ENCODE measurements around the gene PAX5.

The PAX5 gene

DNA sequence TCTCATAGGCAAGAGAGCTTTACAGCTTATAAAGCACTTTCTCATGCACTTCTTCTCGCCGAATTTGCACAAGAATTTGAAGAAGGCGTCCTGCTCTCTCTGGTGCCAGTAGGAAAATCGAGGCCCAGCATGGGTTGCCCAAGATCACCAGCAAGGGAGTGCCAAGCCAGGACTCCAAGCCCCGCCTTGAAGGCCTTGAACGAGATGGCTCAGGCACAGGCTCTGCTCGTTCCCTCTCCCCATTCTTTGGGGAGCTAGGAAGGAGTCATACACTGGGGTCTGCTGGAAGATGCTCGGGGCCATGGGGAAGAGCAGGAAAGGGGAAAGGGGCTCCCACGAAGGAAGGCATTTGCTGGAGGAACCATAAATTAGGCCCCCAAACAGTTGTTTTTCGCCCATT lies 46.7 kb downstream of the PAX5 start:
- DNase-seq (ENCODE audit: low spot score) = no peak

DNA sequence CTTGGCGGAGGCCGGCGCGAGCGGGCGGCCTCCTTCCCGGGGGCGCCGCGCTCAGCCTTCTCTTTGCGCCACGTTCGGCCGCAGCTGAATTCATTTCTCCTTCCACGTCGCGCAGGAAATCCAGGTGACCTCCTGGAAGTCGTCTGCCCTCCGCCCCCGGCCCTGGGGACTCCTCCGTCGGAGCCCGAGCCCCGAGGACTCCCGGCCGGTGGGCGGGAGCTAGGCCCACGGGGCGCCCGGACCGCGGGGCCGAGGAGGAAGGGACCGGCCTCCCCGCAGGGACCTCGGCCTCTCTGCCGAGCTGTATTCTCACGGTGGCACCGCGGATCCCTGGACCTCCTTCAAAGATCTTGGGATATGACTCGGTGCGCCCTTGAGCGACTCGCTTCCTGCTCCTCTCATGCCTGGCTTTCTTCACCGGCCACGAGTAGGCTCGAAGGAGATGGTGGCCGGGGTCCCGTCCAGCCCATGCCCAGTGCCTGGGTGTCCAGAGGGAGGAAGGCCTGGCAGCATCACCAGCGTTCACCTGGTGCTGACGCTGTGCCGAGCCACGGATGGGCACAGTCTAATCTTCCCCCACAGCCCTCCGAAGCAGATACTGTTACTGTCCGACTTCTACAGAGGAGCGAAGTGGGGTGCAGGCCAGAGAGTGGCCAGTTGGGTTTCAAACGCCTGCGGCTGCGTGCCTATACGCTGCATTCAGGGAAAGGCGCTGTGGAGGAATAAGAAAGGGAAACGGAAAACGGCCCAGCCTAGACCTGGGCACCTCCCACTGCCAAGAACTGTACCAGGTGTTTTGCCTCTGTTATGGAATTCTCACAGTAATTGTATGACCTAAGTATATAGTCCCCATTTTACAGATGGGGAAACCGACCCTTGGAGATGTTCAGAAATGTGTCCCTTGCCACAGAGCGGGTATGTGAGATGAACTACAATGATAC lies 47.3 kb downstream of the PAX5 start:
- no peak for DNase-seq (ENCODE audit: low spot score)

GRCh38 chr9:36985769-36986467 lies 48.1 kb downstream of the PAX5 start:
- no peak for DNase-seq (ENCODE audit: low spot score)

GRCh38 chr9:36985061-36985768 lies 48.9 kb downstream of the PAX5 start:
- no peak for DNase-seq (ENCODE audit: low spot score)

DNA sequence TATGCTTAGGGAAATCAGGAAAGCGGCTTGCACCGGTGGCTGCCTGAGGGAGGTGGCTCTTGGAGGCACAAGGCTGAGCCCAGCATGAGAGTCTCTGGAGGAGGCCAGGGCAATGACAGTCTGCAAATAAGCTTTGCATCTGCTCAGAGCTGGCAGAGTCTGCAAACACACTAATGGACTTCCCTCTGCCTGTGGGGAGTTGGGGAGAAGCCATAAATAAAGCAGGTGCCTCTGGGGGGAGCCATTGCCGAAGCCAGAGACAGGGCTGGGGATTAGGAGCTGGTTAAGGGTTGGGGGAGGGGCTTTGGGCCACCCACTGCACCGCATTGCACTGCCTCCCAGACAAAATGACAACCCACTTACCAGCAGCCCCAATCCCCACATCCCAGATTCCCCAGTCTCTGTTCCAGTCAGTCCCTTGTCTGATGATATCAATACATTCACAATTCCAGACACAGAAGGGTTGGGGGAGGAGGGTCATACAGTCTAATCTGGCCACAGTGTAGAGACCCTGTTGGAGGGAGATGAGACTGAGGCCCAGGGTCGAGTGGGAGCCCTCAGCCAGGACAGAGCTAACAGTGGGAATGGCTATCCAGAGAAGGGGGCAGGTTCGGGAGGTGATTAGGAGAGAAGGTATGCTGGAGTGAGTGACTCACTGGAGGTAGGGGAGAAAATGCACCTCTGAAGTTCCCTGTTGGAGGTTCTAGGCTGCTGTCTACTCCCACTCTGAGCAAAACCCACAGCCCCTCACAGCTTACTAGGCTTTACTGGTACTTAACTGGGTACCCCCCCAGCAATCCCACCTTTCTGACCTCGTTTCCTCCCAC lies 53.7 kb downstream of the PAX5 start:
- no peak for DNase-seq (ENCODE audit: low spot score)

GRCh38 chr9:36976371-36977030 lies 57.6 kb downstream of the PAX5 start:
- DNase-seq (ENCODE audit: low spot score) = no peak

GRCh38 chr9:36974731-36975130 lies 59.3 kb downstream of the PAX5 start:
- no peak for DNase-seq (ENCODE audit: low spot score)

GRCh38 chr9:36971935-36972488 lies 62.1 kb downstream of the PAX5 start:
- no peak for DNase-seq (ENCODE audit: low spot score)

DNA sequence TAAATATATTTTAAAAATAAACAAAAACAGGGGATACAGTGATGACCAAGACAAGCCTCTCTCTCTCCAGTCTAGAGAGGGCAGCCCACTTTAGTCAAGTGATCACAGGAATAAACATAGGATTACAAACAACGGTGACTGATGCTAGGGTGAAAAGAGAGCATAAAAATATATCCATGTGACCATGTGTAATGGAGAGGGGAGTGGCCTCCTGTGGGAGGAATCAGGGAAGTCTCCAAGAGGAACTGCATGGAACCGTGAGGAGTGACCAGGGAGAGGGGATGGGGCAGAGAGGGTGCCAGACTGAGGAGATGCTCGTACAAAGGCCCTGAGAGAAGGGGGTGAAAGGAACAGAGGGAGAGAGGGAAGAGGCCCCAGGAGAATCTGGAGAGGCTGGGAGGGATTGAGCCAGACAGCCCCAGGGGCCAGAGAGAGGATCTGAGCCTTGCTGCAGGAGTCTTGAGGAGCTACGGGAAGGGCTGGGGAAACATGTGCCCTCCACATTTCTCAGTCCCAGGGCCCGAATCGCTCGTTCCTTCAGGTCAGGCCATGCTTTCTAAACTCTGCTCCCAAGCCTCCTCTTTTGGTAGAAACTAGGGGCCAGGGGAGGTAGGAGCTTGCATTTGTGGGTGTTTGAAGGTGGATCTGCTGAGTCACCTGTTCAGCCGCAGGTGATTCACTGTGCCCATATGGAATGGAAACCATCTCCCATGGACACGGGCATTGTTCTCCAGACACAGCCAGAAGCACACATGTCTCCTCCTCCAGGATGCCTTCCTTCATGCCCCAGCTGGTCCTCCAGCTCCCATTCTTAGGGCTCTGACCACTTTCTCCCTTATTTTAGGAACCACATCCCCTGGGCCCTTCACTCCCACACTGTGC lies 63.8 kb downstream of the PAX5 start:
- no peak for DNase-seq (ENCODE audit: low spot score)

DNA sequence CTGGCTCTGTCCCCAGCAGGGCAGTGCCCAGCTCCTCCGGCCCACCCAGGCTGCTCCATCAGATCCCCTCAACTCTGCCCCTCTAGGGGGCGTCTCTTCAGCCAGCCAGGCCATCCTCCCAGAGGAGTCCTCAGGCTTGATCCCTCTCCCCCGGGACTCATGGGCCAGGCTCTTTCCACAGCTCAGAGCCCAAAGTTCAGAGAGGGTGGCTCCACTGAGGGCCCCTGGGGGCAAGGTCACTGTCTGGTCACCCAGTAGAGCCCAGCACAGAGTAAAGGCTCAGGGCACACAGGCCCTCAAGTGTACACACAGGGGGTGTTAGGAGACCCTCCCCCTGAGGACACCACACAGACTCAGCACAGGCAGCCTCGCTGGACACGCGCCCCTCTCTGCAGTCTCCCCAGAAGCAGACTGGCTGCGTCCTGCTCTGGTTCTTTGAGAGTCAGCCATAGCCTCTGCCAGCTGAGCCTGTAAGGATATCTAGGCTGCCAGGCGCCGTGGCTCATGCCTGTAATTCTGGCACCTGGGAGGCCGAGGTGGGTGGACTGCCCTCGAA lies 64.8 kb downstream of the PAX5 start:
- DNase-seq (ENCODE audit: low spot score) = no peak

GRCh38 chr9:36968574-36969215 lies 65.4 kb downstream of the PAX5 start:
- DNase-seq (ENCODE audit: low spot score) = no peak

- no peak for DNase-seq (ENCODE audit: low spot score)
Observed at GRCh38 chr9:36967997-36968396, 66.1 kb downstream of the PAX5 start.

DNA sequence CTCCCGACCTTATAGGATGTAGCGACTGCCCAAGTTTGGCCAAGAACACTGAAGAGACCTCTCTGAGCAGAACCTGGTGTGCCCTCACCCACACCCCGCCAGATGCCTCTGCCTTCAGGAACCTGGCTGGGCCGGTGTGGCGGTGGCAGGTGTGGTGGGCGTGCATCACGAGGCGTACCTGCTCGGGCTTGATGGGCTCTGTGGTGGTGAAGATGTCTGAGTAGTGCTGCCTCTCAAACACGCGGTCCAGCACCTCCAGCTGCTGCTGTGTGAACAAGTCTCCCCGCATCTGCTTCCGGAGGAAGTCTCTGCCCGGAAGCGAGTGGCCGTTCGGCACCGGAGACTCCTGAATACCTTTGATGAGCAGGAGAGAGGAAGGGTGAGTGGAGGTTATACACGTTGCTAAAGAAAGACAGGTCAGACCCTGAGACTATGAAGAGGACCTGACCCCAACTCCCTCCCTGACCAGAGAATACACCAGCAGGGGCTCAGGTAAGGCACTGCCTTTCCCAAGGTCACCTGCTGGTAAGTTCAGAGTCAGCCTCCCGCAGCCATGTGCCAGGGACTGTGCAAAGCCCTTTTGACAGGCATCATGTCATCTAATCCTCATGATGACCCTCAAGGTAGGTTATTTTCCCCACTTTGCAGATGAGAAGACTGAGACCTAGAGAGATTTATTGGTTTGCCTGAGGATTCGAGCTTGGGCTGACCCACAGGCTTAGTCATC lies 67.5 kb downstream of the PAX5 start:
- no peak for DNase-seq (ENCODE audit: low spot score)

GRCh38 chr9:36964791-36965190 lies 69.3 kb downstream of the PAX5 start:
- DNase-seq (ENCODE audit: low spot score) = no peak

- DNase-seq (ENCODE audit: low spot score) = no peak
Observed at GRCh38 chr9:36963346-36963745, 70.7 kb downstream of the PAX5 start.

GRCh38 chr9:36962691-36963090 lies 71.4 kb downstream of the PAX5 start:
- no peak for DNase-seq (ENCODE audit: low spot score)

DNA sequence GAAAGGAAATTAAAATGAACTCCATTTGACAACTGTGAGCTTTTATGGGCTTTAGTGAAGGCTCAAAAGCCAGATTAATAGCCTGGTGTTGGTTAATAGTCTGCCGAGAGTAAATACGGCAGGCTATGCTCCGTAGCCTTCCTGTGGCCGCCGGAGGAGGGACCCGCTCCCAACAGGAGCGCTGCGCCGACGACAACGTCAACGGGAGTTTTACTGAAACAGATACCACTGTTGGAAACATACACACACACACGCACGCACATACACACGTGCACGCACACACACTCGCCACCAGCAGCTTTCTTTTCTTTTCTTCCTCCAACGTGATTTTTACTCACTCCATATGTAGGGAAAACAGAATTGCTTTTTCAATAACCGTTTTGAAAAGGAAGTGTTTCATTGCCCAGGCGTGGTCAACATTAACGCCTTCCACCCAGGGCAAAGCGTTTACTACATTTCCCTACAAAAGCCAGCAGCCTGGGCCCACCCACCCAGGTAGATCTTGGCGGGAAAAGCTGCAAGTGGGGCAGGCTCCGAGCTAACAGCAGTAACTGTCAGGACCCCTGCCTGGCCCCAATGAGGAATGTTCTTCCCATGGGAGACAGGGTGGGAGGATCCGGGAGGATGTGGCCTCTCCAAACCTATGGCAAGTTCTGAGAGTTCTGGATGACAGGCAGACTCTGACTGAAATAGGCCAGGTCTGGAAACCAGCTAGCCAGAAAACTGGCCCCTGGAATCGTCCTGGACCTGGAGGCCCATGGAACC lies 72.3 kb downstream of the PAX5 start:
- no peak for DNase-seq (ENCODE audit: low spot score)

DNA sequence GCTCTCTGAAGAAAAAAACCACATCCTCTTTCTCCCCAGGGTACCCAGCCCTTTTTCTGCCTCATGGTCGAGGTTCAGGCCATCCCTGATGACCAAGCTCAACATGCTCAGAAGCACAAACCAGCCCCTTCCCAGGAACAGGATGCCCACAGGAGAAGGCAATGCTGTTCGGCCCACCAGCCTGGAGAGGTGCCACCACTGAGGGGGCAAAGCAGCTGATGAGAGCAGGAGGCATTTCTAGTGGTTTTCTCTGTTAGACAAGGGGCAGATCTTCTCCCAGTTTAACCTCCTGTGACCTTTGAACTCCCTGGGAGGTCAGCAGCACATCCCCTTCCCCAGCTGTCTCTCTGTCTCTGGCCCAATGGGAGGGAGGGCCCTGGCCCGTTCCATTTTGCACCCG lies 73.0 kb downstream of the PAX5 start:
- DNase-seq (ENCODE audit: low spot score) = no peak
